HG03565 (cell line): ENCODE data around the gene ADGRV1.
"Not testable (repeated sequence)": the region's sequence is repeated elsewhere in the genome, so short reads cannot be mapped to it uniquely, and the experiment has no call there.

Experiments used
- ATAC-seq: cut with Tn5 transposase; IDR thresholded peaks from one replicate; pipeline ENCODE4 v1.9.1; 2021; ENCODE audit warnings: mild to moderate bottlenecking, moderate library complexity; ENCODE audit not compliant: unreplicated experiment

Gene ADGRV1

DNA sequence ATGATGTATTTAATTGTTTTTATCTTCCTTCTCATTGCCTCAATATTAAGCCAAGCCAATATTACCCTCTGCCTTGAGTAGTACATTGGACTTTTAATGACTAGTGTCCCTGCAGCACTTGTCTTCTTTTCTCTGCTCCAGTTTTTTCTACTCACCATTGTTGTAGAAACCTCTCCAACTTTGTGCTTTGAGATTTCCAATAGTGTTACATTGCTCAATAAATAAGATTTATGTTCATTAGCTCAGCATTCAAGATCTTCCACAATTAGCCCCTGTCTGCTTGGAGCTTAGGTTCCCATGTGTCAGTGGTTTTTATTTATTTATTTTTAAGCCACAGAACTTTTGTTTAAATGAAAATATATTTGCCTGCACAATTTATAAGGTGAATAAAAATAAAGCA is 145.3 kb downstream of the ADGRV1 start:
- no peak for ATAC-seq

DNA sequence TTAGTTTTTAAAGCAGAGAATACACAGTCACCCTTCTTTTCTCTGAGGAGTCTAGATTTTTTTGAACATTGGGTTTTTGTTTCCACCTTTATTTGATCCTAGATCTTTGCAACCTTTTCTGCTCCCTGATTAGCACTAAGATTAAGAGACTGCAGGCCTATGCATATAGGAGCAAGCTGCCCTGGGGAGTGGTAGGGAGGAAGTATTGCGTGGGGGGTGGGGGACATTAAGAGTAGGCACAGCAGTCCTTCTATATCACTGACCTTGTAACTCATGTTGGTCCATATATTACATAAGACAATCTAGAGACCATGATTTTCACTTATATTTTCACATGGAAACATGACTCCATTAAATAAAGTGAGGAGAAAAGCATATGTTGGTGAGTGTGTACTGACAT is 149.1 kb downstream of the ADGRV1 start:
- no peak for ATAC-seq

DNA sequence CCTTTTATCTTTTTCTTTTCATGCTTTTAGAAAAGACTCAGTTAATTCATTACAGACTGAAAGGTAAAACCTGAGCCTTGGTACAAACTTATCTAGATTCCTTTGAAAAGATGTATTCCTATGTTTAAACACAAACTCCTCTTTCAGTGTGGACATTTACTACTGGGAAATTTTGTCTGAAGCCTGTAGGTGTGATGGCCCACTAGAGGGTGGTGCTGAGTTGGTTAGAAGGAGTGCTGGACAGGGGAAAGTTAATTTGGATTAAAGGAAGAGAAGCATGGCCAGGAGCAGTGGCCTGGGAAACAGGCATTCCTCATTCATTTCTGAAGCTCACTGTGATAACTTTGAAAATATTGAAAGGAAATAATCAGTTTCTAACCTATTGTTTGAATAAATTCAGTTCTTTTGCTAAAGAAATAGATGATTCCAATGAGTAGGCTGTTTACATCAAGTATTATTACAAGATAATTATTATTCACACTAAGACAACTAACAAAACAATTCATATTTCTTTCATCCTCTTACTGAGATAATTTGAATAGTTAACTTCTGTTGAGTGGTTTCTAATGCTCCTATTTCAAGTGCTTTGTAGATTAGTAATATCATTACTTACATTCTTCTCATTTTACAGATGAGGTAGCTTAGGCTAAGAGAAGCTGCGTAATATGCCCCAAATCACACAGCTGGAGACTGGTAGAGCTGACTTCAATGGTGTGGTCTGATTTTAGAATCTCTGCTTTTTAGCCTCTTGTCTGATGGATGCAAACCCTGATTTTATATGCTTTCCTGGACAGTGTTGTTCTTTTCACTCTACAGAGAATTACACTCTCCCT is 150.9 kb downstream of the ADGRV1 start:
- ATAC-seq, result no peak

DNA sequence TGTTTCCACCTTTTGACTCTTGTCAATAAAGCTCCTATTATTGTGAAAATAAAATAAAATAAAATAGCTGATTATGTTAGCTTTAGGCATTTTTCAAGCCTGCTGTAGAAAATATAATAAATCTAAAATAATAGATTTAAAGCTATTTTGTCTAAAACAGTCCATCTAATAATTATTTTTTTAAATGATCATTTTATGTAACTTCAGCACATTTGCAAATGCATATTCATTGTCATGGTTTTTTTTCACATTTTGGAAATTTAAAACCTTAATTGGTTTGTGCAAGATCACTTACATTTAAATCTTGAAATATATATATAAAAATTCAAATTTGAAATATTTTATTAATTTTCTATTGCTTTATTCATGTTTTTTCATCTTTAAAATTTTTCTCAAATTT is 159.8 kb downstream of the ADGRV1 start:
- ATAC-seq, result no peak

DNA sequence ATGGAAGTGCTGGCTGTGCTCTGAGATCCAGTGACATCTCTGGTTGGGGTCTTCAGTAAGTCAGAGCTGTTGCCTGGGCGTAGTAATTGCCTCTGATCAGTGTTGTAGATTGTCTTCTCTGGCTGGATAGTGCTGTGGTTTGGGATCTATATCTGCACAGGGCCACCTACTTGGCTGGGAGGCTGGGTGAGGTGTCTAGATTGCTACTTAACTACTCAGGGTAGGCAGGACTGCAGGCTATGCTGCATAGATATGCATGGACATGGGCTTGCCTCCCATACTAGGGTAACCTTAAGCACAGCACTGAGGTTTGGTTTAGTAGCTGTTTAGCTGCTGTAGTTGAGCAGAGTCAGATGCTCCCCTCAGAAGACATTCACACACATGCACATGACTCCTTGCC is 181.0 kb downstream of the ADGRV1 start:
- no peak for ATAC-seq

DNA sequence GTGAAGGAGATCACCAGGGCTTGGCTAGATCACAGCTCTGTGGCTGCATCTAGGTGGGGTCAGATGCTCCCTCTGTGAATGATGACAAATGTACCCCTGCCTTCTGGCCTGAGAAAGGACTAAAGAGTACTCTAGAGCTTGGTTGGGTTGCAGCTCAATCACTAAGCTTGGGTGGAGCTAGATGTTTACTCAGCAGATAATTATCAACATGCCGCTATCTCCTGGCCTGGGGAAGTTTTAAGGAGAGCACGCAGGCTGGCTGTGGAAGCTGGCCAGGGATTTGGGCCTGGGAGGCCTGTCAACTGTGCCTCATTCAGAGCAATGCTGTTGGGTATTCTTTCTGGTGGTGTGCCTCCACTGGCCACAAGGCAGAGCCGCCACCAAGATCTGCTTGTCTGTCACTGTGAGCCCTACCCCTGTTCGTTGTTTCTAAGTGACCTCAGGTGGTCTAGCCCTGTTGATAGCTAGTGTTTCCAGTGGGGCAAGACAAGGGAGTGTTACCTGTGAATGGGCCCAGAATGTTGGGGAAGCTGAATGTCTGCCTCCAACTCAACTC is 181.7 kb downstream of the ADGRV1 start:
- ATAC-seq, result no peak

DNA sequence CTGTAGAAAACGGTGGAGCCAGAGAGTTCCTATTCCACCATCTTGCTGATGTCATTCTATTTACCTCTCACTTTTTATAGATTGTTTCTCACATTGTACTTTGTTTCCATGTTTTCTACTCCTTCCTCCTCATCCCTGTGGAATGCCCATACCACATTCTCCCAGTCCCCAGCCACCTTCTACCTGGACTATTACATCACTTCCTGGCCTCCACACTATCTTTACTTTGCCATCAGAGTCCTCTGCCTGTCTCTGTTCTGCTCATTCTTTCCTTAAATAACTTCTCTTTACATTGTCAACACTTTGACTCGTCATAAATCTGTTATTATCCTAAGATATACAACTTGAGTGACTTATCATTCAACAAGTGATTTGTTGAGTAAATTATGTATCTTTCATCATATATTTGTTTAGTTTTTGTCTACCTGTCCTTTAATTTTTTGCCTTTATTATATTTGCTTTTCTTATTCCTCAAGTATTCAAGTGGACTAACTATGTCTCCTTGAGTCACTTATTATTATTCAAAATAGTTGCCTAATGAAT is 182.5 kb downstream of the ADGRV1 start:
- ATAC-seq, result no peak

DNA sequence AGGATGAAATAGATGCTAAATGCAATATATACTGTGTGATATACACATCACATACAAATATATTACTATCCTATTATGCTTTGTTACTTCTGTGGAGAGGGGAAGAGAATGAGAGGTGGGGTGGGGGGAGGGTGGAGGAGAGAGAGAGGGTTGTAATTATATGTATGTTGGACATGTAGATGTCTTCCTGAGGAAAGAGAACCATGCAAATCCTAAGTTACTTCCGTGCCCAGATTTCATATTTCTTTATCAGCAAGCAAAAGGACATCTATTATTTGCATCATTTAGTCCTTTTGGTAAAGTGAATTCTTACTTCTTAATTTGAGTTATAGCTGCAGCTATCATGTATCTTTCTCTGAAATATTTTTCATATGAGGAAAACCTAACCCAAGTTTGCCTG is 187.5 kb downstream of the ADGRV1 start:
- no peak for ATAC-seq

DNA sequence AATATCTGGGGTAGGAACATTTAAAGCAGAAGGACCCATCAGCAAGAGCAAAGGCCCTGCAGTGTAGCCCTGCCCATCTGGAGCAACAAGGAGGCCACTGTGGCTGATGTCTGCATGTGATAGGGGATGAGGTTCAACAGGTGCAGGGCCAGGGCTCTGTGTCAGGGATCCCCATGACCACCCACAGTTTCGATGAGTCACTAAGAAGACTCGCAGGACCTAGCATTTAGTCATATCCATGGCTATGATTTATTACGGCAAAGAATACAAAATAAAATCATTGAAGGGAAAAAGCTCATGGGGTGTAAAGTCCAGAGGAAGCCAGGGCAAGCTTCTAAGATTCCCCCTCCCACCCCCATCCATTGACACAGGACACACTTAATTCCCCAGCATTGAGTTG is 188.6 kb downstream of the ADGRV1 start:
- peak; percentile 62 for ATAC-seq

DNA sequence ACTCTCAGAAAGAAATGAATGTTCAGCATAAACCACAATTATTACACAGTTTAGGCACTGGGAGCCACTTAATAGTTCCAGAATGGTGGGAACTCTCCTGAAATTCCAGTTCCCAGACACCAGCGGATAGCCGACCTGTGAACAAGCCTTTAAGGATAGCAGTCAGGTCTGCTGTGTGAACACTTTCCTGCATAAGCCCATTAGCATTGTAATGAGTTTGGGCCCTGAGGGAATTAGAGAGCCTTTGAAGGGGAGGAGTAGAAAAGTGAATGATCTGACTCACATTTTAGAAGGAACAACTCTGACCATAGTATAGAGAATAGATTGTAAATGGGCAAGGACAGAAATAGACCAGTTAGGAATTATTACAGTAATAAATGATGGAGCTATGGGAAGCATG is 189.1 kb downstream of the ADGRV1 start:
- no peak for ATAC-seq

DNA sequence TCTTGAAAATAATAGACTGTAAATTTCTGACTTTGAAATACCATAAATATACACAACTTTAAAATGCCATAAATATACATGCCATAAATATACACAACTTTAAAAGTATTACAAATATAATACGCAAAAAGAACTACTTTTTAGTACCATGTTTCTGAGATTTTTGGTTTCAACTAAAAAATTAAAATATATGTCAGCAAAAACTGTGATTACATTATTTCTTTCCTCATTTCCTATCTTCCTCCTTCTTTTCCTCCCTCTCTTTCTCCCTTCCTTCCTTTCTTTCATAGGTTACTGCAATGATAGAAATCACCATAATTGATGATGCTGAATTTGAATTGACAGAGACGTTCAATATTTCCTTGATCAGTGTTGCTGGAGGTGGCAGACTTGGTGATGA is 200.5 kb downstream of the ADGRV1 start:
- ATAC-seq, result no peak

DNA sequence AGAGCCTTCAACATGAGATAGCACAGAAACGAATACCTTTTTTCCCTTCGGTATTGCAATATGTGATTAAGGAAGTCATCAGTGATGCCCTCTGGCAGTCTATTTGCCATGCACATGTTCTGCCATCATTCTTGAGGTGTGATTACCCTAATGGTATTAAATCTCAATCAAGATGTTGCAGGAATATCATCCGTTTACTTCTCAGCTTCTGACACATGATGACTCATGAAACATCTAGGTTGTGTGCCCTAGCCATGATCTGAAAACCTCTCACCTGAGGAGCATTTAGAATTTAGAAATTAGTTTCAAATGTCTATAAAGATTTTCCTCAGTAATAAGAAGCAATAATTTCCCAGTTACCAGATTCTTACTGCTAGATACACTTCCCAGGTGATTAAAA is 209.1 kb downstream of the ADGRV1 start:
- no peak for ATAC-seq

DNA sequence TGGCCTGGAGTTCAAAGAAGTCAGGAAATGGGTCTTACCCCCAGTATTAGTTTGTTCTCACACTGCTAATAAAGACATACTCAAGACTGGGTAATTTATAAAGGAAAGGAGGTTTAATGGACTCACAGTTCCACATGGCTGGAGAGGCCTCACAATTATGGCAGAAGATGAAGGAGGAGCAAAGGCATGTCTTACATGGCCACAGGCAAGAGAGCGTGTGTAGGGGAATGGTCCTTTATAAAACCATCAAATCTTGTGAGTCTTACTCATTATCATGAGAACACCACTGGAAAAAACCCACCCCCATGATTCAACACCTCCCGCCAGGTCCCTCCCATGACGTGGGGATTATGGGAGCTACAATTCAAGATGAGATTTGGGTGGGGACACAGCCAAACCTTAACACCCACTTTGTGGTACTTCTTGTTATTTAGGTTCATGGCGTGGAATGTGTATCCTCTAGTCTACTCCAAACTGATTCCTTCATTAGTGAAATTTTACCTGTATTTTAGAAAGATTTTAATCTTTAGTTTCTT is 211.5 kb downstream of the ADGRV1 start:
- ATAC-seq, result not testable (repeated sequence)

DNA sequence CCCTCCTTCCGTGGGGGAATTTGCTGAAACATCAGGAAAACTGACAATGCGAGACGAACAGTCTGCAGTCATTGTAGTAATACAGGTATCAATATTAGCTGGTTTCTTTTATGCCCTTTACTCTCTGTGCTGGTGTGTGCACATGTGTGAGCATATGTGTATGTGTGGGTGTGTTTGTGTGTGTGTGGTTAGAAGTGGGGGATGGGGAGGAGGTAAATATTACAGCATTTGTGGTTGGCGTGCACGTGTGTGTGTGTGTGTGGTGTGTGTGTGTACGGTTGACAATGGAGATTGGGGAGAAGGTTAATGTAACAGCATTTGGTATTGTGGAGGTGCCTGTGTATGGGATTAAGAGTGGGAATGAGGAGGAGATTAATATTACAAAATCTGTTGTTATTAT is 219.4 kb downstream of the ADGRV1 start:
- ATAC-seq, result no peak

DNA sequence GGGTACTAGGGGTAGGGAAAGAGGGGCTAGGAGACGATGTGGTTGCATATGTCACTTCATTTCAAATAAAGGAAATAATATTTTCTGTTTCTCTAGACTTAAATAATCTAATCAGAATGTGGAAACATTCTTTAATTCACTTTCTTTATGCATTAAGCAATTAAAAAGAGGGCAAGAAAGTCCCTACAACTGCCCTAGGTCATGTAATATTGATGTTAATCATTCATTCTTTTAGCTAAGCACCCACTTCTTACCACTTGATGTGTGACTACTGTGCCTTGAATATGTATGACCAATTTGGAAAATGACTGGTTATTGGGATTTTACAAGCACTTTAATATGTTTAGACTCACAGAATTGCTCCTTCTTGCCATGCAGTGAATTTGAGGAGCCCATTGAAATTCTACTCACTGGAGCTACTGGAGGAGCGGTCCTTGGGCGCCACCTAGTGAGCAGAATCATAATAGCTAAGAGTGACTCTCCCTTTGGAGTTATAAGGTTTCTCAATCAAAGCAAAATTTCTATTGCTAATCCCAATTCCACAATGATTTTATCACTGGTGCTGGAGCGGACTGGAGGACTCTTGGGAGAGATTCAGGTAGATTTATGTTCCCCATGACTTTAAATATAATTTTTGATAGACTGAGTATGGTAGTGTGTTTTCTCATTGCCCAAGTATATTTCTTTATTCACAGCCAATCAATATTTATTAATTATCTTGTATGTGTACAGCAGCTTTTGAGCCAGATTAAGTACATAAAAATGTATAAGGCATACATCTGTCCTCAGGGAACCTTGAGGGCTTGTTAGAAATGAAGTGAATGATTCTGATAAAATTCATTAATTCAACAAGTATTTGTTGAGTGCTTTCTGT is 225.1 kb downstream of the ADGRV1 start:
- peak; percentile 91 for ATAC-seq

DNA sequence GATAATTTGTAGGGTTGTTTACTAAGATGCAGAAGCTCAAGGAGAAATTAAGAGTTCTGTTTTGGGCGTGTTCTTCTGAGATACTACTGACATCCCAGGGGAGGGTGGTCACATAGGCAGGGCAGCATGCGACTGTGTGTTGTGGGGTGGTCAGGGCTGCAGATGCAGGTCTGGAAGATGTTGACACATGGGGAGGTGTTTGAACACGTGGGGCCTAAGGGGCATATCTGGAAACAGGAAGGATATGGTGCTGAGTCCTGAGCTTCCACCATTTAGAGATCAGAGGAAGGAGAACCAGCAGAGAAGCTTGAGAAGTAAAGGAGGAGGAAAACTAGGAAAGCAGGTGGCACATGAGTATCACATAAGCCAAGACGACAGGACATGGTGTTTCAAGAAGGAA is 228.2 kb downstream of the ADGRV1 start:
- no peak for ATAC-seq

DNA sequence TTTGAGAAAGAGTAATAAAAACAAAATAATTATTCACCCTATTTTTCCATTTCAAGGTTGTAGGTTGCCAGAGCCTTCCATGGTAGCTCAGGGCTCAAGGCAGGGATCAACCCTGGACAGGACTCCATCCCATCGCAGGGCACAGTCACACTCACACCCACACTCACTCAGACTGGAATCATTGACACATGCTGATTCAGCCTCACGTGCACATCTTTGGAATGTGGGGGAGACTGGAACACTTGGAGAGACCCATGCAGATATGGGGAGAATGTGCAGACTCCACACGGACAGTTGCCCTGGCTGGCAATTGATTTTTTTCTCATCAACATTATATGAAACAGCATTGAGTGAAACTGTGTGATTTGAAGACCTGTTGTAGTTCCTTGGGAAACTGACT is 234.1 kb downstream of the ADGRV1 start:
- ATAC-seq, result no peak

DNA sequence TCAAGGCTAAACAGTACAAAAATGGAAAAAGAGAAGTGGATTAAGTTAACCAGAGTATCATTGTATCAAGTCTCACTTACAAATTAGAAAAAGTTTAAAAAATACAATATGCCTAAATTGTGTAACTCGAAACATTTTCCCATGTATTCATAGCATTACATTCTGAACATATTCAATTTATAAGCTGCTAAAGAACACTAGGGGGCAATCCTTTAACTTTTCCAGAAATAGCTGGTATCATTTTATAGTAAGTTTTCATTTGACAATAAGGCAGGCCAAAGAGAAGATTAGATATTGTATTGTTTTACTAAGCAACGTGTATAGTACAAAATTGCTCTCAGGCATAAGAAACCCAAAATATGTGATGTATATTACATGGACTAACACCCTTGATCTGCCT is 234.6 kb downstream of the ADGRV1 start:
- no peak for ATAC-seq

DNA sequence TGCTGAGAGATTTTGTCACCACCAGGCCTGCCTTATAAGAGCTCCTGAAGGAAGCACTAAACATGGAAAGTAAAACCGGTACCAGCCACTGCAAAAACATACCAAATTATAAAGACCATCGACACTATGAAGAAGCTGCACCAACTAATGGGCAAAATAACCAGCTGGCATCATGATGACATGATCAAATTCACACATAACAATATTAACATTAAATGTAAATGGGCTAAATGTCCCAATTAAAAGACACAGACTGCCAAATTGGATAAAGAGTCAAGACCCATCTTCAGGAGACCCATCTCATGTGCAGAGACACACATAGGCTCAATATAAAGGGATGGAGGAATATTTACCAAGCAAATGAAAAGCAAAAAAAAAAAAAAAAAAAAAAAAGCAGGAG is 238.3 kb downstream of the ADGRV1 start:
- ATAC-seq, result not testable (repeated sequence)

DNA sequence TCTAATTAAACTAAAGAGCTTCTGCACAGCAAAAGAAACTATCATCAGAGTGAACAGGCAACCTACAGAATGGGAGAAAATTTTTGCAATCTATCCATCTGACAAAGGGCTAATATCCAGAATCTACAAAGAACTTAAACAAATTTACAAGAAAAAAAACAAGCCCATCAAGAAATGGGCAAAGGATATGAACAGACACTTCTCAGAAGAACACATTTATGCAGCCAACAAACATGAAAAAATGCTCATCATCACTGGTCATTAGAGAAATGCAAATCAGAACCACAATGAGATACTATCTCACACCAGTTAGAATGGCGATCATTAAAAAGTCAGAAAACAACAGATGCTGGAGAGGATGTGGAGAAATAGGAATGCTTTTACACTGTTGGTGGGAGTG is 241.5 kb downstream of the ADGRV1 start:
- ATAC-seq, result not testable (repeated sequence)

DNA sequence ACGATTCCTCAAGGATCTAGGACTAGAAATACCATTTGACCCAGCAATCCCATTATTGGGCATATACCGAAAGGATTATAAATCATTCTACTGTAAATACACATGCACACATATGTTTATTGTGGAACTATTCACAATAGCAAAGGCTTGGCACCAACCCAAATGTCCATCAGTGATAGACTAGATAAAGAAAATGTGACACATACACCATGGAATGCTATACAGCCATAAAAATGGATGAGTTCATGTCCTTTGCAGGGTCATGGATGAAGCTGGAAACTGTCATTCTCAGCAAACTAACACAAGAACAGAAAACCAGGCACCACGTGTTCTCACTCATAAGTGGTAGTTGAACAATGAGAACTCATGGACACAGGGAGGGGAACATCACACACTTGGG is 241.9 kb downstream of the ADGRV1 start:
- not testable (repeated sequence) for ATAC-seq
